Measurements from ENCODE around the gene RPRM. TPM values are rescaled to one million over a fixed set of nuclear protein-coding genes. Genes with fewer than 3 reads are reported as not detected.
"Not testable (repeated sequence)": the region's sequence is repeated elsewhere in the genome, so short reads cannot be mapped to it uniquely, and the experiment has no call there.

Gene RPRM
- total and polyA plus RNA-seq, 7 experiments from 2014 or later: 0.15 to 0.76 (median 0.20) TPM; not detected in 3

DNA sequence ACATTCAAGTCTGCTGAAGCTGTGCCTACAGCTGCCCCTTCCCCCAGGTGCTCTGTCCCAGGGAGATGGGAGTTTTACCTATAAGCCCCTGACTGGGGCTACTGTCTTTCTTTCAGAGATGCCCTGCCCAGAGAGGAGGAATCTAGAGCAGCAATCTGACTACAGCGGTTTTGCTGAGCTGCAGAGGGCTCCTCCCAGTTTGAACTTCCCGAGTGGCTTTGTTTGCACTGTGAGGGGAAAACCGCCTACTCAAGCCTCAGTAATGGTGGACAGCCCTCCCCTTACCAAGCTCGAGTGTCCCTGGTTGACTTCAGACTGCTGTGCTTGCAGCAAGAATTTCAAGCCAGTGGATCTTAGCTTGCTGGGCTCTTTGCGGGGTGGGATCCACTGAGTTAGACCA is 35.9 kb downstream of the RPRM start:
- POLR2A ChIA-PET; H3K27ac Mint-ChIP-seq; H3K27ac ChIP-seq (ENCODE audit: low read depth, low read length); H3K4me3 Mint-ChIP-seq; H3K27me3 ChIP-seq (ENCODE audit: control insufficient read depth in 2 of 2, insufficient read depth in 2 of 2, low read length in 2 of 2); H3K36me3 ChIP-seq (ENCODE audit: control insufficient read depth in 2 of 3, insufficient read depth in 3 of 3, low read length in 3 of 3); H3K9me3 ChIP-seq (ENCODE audit: control insufficient read depth in 2 of 3, low read length in 3 of 3); ATAC-seq; CTCF ChIA-PET; intact Hi-C loops (cut with micrococcal nuclease); DNase-seq; H3K36me3 Mint-ChIP-seq; H3K4me1 ChIP-seq (ENCODE audit: control insufficient read depth in 2 of 2, insufficient read depth in 2 of 2, low read length in 2 of 2); H3K4me1 Mint-ChIP-seq; H3K4me3 ChIP-seq (ENCODE audit: low read length): not testable (repeated sequence)
- Mint-ChIP-seq H3K9me3 (peaks cover 5 to 33% (median 17%) of the 10 kb centered on the region in 11 donors), H3K27me3 (peaks cover 0 to 19% (median 4%) of the 10 kb centered on the region in 5 donors)

DNA sequence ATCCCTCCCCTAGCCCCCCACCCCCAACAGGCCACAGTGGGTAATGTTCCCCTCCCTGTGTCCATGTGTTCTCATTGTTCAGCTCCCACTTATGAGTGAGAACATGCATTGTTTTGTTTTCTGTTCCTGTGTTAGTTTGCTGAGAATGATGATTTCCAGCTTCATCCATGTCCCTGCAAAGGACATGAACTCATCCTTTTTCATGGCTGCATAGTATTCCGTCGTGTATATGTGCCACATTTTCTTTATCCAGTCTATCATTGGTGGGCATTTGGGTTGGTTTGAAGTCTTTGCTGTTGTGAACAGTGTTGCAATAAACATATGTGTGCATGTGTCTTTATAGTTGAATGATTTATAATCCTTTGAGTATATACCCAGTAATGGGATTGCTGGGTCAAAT is 38.5 kb downstream of the RPRM start:
- CTCF ChIA-PET; H3K36me3 ChIP-seq (ENCODE audit: control insufficient read depth in 2 of 3, insufficient read depth in 3 of 3, low read length in 3 of 3); DNase-seq; intact Hi-C loops (cut with micrococcal nuclease); H3K9me3 ChIP-seq (ENCODE audit: control insufficient read depth in 2 of 3, low read length in 3 of 3); H3K4me3 Mint-ChIP-seq; H3K27ac ChIP-seq (ENCODE audit: low read depth, low read length); H3K27ac Mint-ChIP-seq; H3K4me1 ChIP-seq (ENCODE audit: control insufficient read depth in 2 of 2, insufficient read depth in 2 of 2, low read length in 2 of 2); H3K4me1 Mint-ChIP-seq; POLR2A ChIA-PET; H3K4me3 ChIP-seq (ENCODE audit: low read length); H3K36me3 Mint-ChIP-seq; H3K27me3 ChIP-seq (ENCODE audit: control insufficient read depth in 2 of 2, insufficient read depth in 2 of 2, low read length in 2 of 2); ATAC-seq: not testable (repeated sequence)
- Mint-ChIP-seq H3K9me3 (peaks cover 5 to 33% (median 17%) of the 10 kb centered on the region in 11 donors), H3K27me3 (peaks cover 0 to 19% (median 4%) of the 10 kb centered on the region in 5 donors)

DNA sequence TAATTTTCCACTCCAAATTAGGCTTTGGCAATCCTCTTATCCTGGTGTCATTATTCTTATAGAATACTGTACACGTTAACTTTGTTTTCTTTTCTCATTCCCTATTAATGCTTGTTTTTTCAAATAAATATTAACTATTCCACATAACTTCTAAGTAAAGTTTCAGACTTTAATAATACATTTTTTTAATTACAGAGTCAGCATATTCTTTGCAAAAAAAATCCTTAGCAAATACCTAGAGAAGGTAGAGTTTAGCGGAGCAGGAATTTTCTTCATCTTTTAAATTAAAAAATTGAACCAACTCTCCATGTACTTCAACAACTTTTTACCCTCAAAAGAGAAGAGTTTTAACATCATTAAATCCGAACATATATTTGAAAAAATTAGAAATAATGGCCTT is 45.2 kb downstream of the RPRM start:
- Mint-ChIP-seq H3K27ac (no peak overlapping the region), H3K36me3 (no peaks in the 10 kb centered on the region), H3K4me1 (no peaks in the 10 kb centered on the region), H3K4me3 (no peak overlapping the region), H3K9me3 (peaks cover 0 to 9% (median 1%) of the 10 kb centered on the region in 11 donors), H3K27me3 (no peaks in the 10 kb centered on the region)
- no peak for ATAC-seq
- no peaks in the 10 kb centered on the region for H3K4me1 ChIP-seq (ENCODE audit: control insufficient read depth in 2 of 2, insufficient read depth in 2 of 2, low read length in 2 of 2)
- POLR2A ChIA-PET: no interaction called here
- no peak overlapping the region for H3K27ac ChIP-seq (ENCODE audit: low read depth, low read length)
- H3K9me3 ChIP-seq (ENCODE audit: control insufficient read depth in 2 of 3, low read length in 3 of 3): no peaks in the 10 kb centered on the region
- CTCF ChIA-PET: no interaction called here
- intact Hi-C loops (cut with micrococcal nuclease): no loop called here
- H3K27me3 ChIP-seq (ENCODE audit: control insufficient read depth in 2 of 2, insufficient read depth in 2 of 2, low read length in 2 of 2): no peaks in the 10 kb centered on the region
- no peak for DNase-seq
- H3K4me3 ChIP-seq (ENCODE audit: low read length): no peak overlapping the region
- no peaks in the 10 kb centered on the region for H3K36me3 ChIP-seq (ENCODE audit: control insufficient read depth in 2 of 3, insufficient read depth in 3 of 3, low read length in 3 of 3)

DNA sequence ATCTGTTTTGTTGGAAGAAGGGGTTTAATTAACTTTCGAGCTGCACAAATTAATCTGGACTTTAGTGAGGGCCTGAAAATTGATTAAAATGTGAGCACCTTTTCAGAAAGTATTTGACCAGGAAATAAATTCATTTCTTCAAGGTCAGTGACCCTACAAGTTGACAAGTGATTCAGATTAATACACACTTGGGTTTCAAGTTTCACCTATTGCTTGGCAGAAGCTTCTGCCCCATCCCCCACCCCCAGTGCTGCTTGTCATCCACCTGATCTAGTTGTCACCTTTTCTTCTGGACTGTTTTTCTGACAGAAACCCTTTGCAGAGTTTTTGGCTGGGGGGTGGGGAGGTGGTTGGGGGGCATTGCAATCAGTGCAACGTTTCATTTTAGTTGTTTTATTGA is 46.2 kb downstream of the RPRM start:
- peaks cover 0 to 9% (median 1%) of the 10 kb centered on the region in 11 donors for H3K9me3 Mint-ChIP-seq
- H3K4me1 ChIP-seq (ENCODE audit: control insufficient read depth in 2 of 2, insufficient read depth in 2 of 2, low read length in 2 of 2): no peaks in the 10 kb centered on the region
- intact Hi-C loops (cut with micrococcal nuclease): no loop called here
- CTCF ChIA-PET: no interaction called here
- ATAC-seq (no peak), DNase-seq (no peak)
- H3K27ac Mint-ChIP-seq: no peak overlapping the region
- H3K4me1 Mint-ChIP-seq: no peaks in the 10 kb centered on the region
- no peaks in the 10 kb centered on the region for H3K36me3 Mint-ChIP-seq
- no peaks in the 10 kb centered on the region for H3K36me3 ChIP-seq (ENCODE audit: control insufficient read depth in 2 of 3, insufficient read depth in 3 of 3, low read length in 3 of 3)
- H3K27me3 Mint-ChIP-seq: no peaks in the 10 kb centered on the region
- no peak overlapping the region for H3K4me3 ChIP-seq (ENCODE audit: low read length)
- no peaks in the 10 kb centered on the region for H3K9me3 ChIP-seq (ENCODE audit: control insufficient read depth in 2 of 3, low read length in 3 of 3)
- H3K4me3 Mint-ChIP-seq: no peak overlapping the region
- no peaks in the 10 kb centered on the region for H3K27me3 ChIP-seq (ENCODE audit: control insufficient read depth in 2 of 2, insufficient read depth in 2 of 2, low read length in 2 of 2)
- POLR2A ChIA-PET: no interaction called here
- H3K27ac ChIP-seq (ENCODE audit: low read depth, low read length): no peak overlapping the region

DNA sequence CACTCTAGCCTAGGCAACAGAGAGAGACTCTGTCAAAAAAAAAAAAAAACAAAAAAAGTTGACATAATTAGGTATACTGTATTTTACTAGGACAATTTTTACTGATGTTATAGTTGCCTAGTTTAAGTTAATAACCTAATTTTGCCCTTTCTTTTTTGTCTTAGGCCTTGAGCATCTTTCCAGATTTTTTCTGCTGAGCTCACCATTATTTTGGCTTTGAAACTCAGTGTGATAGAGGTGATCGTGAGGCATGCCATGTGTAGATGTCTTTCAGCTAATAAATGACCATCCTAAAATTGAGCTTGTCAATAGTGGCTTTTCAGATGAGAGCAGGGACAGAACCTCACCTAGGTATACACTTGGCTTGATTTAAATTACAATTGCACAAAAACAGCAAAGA is 47.4 kb downstream of the RPRM start:
- Mint-ChIP-seq H3K9me3 (peaks cover 0 to 3% (median 0%) of the 10 kb centered on the region in 11 donors), H3K36me3 (no peaks in the 10 kb centered on the region), H3K4me1 (no peaks in the 10 kb centered on the region), H3K27ac (no peak overlapping the region), H3K27me3 (no peaks in the 10 kb centered on the region), H3K4me3 (no peak overlapping the region)
- no peak overlapping the region for H3K4me3 ChIP-seq (ENCODE audit: low read length)
- ChIA-PET POLR2A (interaction anchor here (0.6 kb wide), 1 partner anchor 20 kb away, joined by 4 read pairs; no protein-coding TSS in a partner anchor), CTCF (no interaction called here)
- H3K9me3 ChIP-seq (ENCODE audit: control insufficient read depth in 2 of 3, low read length in 3 of 3): no peaks in the 10 kb centered on the region
- no peaks in the 10 kb centered on the region for H3K27me3 ChIP-seq (ENCODE audit: control insufficient read depth in 2 of 2, insufficient read depth in 2 of 2, low read length in 2 of 2)
- no peaks in the 10 kb centered on the region for H3K4me1 ChIP-seq (ENCODE audit: control insufficient read depth in 2 of 2, insufficient read depth in 2 of 2, low read length in 2 of 2)
- H3K27ac ChIP-seq (ENCODE audit: low read depth, low read length): no peak overlapping the region
- H3K36me3 ChIP-seq (ENCODE audit: control insufficient read depth in 2 of 3, insufficient read depth in 3 of 3, low read length in 3 of 3): no peaks in the 10 kb centered on the region
- intact Hi-C loops (cut with micrococcal nuclease): no loop called here
- no peak for DNase-seq
- ATAC-seq: no peak
